GM18951 (cell line): Measurements from ENCODE around the gene ATG16L1.

Experiments used
- POLR2A ChIP-seq: IDR thresholded peaks from 4 replicates; pipeline ENCODE4 v1.6.1; 2011; ENCODE audit warnings: mild to moderate bottlenecking; ENCODE audit not compliant: insufficient read length, insufficient read depth; ENCODE audit errors: extremely low read depth
- in situ Hi-C: fragments of 300-500 bp; cut with MboI; formaldehyde crosslinking; loops from one replicate; pipeline ENCODE4 v1.12.0; 2022; ENCODE audit warnings: low sequenced_read_pairs, mixed read lengths, inconsistent platforms; ENCODE audit not compliant: unreplicated experiment

Gene ATG16L1

DNA sequence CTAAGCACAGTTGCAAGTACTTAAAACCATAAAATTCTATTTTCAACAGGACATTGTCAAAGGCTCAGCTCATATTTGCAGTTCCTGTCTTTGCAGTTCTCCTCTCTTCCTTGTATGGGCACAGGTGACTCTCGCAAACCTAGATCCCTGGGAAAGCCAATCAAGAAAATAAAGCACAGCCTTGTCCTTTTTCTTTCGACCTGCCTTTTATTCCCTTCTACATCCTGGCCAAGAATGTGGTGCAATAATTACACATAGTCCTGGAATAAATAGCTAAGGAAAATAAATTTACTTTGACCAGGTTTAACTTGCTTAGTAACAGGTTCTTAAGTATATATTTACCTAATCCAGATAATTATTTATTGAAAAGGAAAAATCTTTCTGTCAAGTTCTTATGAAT, 20.2 kb downstream of the ATG16L1 start:
- in situ Hi-C loops: no loop called here
- TF ChIP-seq POLR2A: no peak

DNA sequence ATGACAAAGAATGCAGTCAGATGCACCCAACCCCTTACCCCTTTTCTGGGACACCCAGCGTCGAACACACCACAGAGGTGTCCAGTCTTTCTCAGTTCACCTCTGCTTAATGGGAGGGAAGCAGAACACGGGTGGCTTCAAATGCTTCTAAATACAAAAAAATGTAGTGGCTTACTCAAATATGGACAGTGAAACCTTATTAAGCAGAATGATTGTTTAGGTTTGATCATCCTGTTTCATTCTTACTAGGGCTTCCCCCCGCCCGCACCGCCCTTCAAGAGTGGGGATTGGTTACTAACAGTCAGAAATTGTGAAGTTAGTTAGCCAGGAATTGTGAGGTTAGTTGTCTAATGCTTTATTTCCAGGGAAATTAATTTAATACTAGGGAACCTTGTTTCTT, 21.6 kb downstream of the ATG16L1 start:
- TF ChIP-seq POLR2A: no peak
- in situ Hi-C loops: no loop called here

DNA sequence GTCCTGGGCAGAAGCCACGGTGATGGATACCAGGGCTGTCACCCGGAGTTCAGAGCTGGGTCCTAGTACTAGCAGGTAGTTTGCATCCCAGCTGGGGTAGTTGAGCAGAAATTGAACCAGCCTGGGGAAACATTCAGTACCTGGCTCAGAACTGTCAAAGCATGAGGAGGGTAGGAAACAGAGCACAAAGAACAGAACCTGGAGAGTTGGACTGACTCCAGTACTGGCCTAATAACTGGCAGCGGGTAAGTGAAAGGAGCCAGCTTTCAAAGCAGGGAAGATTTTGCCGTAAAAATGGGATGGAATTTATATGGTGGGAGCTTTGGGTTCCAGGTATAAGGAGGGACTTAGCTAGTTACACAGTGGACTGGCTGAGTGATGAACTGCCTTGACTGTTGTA, 23.8 kb downstream of the ATG16L1 start:
- in situ Hi-C loops: no loop called here

DNA sequence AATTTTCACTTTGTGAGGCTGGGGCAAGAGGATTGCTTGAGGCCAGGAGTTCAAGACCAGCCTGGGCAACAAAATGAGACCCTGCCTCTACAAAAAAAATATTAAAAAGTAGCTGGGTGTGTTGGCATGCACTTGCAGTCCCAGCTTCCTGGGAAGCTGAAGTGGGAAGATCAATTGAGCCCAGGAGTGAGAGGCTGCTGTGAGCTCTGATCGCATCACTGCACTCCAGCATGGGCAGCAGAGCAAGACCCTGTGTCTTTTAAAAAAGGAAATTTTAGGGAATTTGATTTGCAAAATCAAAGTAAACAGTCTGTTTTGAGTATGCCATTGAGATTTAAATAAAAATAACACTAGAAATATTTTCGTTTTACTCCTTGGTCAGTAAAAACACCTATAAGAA, 27.4 kb downstream of the ATG16L1 start:
- in situ Hi-C loops: no loop called here
- TF ChIP-seq POLR2A: no peak

More for the DNA sequence above, 23.8 kb downstream of the ATG16L1 start:
- TF ChIP-seq POLR2A: no peak

DNA sequence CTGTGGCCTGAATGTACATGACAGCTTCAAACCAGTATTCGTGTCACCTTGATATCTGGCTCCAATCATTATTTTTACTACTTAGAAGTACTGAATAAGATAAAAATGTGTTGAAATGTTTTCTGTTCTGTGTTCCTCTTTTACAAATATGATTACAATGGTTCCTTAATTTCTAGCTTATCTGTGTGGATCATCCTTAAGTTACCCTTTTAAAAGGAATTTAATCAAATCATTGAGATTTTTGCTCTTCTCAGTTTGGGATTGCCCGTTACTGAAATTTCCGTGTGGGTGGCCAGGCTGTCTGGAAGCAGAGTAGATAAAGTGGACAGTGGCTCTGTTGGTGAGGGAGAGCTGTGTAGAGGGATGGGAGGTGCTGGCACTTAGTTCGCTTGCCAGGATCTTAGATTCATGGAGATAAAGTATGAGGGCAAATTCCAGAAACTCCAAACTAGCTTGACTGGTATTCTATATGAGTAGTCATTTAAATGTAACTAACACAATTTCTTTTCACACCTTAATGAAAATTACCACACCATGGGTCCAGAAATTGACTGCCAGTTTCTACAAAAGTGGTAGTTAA, 28.7 kb downstream of the ATG16L1 start:
- TF ChIP-seq POLR2A: no peak
- in situ Hi-C loops: no loop called here

DNA sequence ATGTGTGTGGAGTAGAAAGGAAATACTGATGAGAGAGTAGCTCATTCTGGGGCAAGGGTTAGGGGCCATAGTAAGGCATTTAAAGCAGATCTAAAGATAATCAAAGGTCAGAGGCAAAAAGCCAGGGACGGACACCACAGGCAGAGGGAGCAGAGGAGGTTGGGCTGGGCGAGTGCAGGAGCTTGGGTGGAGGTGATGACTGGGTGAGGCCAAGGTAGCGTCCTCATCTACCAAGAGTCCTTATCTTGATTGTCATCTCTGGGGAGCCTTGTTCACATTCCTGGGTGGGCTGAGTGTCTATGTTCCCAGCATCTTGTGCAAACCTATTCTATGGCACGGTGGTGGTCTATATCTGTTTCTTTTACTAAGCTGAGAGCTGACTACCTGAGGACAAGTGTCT, 30.1 kb downstream of the ATG16L1 start:
- no peak for TF ChIP-seq POLR2A
- in situ Hi-C loops: no loop called here

DNA sequence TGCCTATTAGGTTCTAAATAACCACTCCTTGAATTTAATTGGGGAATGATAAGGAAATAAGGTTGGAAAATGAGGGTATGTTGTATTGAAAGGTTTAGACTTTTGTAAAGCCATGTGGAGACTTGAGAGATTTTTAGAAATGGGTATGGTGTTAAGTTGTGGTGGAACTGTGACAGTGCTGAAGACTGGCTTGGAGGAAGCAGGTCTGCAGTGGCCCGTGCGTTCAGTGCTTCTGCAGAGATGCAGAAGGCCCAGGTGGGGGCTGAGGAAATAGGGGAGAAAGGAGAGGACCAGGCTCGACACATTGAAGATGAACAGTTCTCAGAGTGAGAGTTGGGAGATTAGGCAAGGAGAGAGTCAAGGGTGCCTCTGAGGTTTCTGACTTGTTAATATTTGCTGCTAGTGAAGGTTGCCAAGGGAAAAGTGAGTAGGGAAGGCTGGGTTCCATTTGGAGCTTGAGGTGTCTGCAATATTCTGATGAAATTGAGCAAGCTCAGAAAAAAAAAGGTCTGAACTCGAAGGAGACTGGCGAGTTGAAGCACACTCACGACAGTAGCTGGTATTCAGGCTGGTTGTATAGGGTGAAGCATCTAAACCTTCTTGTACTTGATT, 30.6 kb downstream of the ATG16L1 start:
- in situ Hi-C loops: no loop called here

DNA sequence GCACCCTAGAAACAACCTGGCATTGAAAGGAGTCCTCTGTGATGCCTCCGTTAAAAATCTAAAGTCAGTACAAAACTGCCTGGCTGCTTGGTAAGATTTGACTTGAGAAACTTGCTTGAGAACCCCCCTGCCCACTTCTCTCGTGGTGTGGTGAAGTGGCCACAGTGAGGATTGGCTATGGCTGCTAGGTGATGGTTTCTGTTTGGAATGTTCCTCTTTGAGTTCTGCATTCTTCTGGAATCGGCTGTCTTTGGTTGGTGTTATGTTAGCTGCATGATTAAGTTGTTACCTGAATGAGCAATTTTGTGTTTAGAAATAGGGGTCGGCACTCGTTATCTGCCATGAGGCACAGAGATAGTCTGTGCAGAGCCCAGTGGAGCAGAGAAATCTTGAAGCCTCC, 34.4 kb downstream of the ATG16L1 start:
- TF ChIP-seq POLR2A: no peak
- in situ Hi-C loops: no loop called here

More for the DNA sequence above, 30.6 kb downstream of the ATG16L1 start:
- TF ChIP-seq POLR2A: no peak

DNA sequence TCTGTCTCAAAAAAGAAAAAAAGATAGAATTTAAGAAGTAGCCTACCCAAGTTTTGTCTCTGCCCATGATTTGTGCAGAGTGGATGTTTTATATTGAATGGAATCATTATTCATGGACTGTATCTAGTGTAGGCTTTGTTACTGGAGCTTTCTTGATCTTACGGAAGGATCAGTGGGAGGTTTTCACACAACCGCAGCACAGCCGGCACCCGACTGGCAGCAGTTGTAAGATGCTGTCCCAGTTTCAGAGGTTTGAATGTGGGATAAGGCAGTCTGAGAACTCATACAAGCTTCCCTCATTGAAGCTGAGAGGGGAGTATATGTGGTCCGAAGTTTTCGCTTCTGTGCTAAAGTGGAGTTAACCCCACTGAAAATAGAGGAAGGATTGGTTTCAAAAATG, 36.4 kb downstream of the ATG16L1 start:
- no peak for TF ChIP-seq POLR2A
- in situ Hi-C loops: no loop called here

DNA sequence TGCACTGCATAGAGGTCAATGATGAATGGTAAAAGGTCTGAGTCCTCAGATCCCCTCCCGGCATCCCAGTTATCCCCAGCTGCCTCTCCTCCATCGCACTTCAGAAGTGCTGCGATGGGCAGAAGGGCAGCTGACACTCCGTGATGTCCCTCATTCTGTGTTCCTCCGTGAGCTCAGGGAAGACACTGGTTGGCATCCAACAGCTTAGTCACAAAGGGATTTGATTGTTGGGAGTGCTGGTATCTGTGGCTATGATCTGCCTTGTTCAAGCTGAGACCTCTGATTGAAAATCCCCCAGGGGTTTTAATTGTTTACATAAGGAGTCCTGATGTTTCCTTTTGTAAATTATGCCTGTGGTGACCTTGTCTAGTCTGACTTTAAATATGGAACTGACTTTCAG, 37.2 kb downstream of the ATG16L1 start:
- TF ChIP-seq POLR2A: no peak
- in situ Hi-C loops: no loop called here

DNA sequence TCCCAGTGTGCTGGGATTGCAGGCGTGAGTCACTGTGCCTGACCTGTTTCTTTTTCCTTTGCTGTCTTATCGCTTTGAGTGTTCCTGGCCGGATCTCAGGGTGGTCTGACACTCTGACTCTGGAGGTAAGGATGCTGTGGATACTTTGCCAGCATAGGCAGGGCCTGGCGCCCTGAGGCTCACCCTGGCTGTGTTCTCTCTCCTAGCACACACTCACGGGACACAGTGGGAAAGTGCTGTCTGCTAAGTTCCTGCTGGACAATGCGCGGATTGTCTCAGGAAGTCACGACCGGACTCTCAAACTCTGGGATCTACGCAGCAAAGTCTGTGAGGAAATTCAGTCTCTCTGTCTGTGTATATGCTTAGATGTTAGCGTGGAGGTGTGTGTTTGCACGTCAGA, 38.2 kb downstream of the ATG16L1 start:
- TF ChIP-seq POLR2A: no peak
- in situ Hi-C loops: no loop called here

DNA sequence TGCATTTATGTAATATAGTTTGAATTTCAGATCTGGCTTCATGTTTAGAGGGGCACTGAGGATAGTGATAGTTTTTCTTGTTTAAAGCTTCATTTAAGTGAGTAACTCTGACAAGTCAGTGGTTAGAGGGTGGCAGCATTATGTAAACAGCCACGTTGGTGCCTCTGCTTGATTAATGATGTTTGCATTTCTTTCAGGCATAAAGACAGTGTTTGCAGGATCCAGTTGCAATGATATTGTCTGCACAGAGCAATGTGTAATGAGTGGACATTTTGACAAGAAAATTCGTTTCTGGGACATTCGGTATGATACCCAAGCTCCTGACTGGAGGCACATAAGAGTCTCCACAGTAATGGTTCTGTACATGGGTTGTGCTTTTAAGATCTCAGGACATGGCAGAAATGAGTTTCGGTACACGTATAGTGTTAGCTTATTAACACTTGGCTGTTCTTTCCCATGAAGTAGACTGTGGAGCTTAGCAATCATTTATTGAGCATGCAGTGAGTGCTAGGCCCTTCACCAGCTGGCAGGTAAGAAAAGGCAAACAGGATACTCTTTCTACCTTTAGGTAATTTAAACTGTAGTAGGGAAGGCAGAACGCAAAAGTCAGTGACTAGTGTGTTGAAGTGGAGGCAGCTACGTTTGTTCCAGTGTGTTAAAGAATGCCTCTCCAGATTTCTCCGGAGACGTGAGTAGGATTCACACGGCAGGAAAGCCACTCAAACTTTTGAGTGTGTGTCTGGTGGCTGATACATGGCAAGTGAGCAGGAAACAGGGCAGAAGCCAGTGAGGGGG, 38.8 kb downstream of the ATG16L1 start:
- in situ Hi-C loops: no loop called here
- no peak for TF ChIP-seq POLR2A

DNA sequence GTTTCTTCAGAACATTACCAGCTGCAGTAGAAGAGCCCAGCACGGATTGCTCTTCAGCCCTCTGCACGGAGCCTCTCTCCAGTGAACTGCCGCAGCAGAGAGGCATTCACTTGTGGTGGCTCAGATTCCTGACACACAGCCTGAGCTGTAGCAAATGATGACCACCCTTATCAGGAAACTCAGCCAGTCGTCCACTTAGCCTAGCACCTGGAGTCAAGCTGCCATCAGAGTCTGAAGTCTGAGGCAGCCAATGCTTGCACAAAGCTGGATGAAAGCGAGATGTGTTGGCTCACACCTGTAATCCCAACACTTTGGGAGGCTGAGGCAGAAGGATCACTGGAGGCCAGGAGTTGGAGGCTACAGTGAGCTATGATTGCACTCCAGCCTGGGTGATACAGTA, 44.4 kb downstream of the ATG16L1 start:
- in situ Hi-C loops: no loop called here
- TF ChIP-seq POLR2A: no peak

DNA sequence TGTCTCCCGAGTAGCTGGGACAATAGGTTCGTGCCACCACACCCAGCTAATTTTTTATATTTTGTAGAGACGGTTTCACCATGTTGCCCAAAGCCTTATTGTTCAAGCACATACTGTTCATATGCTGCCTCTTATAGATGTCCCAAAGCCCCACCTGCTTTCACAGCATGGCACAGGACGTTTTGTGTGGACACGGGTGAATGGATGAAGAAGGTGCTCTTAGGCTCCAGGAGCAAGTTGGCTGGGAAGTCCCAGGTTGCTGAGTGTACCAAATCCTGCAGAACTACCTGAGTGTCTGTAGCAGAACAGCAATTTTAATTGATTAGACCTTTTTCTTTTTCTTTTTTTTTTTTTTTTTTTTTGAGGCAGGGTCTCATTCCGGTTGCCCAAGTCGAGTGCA, 45.6 kb downstream of the ATG16L1 start:
- in situ Hi-C loops: no loop called here
- no peak for TF ChIP-seq POLR2A
